ENCODE measurements around the gene CRYGB. TPM values are rescaled to one million over a fixed set of nuclear protein-coding genes. Genes with fewer than 3 reads are reported as not detected.

The CRYGB gene
- total RNA-seq, 1 donor: not detected

DNA sequence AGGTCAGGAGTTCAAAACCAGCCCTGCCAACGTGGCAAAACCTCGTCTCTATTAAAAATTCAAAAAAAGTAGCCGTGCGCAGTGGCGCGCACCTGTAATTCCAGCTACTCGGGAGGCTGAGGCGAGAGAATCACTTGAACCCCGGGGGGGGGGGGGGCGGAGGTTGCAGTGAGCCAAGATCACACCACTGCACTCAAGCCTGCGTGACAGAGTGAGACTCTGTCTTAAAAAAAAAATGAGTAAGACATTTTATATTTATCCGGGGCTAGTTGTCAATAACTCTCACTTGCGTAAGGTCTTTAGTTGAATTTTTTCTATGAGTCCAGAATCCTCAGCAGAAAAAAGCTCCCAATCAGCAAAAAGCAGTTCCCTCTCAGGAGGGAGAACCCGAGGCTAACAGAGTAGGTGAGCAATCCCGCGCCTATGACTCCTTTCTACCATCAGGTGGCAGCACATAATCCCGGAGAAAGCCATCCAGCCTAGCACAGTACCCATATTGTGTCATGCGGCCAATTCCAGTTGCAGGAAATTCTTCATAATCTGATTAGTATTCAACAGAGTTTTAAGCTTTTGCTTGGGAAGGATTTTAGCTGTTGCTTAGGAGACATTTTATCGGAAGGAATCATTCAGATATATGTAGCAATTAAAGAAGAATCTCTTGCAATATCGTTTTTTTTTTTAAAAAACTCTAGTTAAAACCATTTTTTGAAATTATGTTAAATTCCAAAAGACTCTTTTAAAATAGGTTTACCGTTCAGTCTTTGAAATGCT lies 29.3 kb upstream of the CRYGB start:
- no peak overlapping the region for H3K4me3 ChIP-seq (ENCODE audit: low read depth, low read length)
- TF ChIP-seq, protein P1, sequence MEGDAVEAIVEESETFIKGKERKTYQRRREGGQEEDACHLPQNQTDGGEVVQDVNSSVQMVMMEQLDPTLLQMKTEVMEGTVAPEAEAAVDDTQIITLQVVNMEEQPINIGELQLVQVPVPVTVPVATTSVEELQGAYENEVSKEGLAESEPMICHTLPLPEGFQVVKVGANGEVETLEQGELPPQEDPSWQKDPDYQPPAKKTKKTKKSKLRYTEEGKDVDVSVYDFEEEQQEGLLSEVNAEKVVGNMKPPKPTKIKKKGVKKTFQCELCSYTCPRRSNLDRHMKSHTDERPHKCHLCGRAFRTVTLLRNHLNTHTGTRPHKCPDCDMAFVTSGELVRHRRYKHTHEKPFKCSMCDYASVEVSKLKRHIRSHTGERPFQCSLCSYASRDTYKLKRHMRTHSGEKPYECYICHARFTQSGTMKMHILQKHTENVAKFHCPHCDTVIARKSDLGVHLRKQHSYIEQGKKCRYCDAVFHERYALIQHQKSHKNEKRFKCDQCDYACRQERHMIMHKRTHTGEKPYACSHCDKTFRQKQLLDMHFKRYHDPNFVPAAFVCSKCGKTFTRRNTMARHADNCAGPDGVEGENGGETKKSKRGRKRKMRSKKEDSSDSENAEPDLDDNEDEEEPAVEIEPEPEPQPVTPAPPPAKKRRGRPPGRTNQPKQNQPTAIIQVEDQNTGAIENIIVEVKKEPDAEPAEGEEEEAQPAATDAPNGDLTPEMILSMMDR (IDR thresholded peaks at IDR 0.05; ENCODE audit: insufficient read depth, low read length): peak; percentile 95
- DNase-seq (ENCODE audit: low read depth): peak; percentile 88

GRCh38 chr2:208174144-208174543 lies 28.2 kb upstream of the CRYGB start:
- TF ChIP-seq, protein P1 (IDR thresholded peaks at IDR 0.05; ENCODE audit: insufficient read depth, low read length): no peak
- no peak overlapping the region for H3K4me3 ChIP-seq (ENCODE audit: low read depth, low read length)

GRCh38 chr2:208172125-208172524 lies 26.2 kb upstream of the CRYGB start:
- DNase-seq (ENCODE audit: low read depth): no peak
- H3K4me3 ChIP-seq (ENCODE audit: low read depth, low read length): no peak overlapping the region
- TF ChIP-seq, protein P1 (IDR thresholded peaks at IDR 0.05; ENCODE audit: insufficient read depth, low read length): no peak

More at GRCh38 chr2:208174144-208174543, 28.2 kb upstream of the CRYGB start:
- no peak for DNase-seq (ENCODE audit: low read depth)

DNA sequence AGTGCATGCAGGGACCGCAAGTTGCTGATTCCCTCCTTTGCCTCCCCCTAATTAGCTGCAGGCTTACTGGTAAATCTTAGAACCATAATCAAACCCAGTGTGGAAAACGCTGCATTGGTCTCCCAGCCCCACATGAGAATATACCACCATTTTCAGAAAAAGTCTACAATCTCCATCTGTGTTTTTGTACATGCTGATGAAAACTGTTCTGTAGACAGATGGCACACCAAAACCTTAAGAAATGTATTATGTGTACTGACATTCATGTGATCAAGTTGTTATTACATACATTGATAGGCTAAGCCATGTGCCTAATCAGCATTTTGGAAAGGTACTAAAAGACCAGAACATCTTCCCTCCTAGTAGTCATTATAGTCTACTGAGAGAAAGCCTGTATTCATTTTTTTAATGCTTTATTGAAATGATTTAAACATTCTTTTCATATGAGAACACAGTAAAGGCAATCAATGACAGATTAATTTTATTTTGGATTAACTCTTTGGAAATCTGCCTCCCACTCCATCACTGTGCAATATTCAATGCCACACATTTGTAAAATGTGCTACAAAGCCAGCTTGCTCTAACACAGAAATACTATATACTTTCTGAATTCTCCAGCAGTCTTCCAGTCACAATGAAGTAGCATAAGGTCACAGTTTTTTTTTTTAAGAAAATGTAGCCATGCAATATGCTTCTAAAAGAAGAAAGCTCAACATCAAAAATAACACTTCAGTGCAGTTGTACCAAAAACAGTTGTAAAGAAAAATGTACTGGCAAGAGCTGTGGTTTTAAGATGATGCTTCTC lies 19.2 kb upstream of the CRYGB start:
- DNase-seq (ENCODE audit: low read depth): no peak
- H3K4me3 ChIP-seq (ENCODE audit: low read depth, low read length): no peak overlapping the region
- TF ChIP-seq, protein P1 (IDR thresholded peaks at IDR 0.05; ENCODE audit: insufficient read depth, low read length): no peak

- TF ChIP-seq, protein P1 (IDR thresholded peaks at IDR 0.05; ENCODE audit: insufficient read depth, low read length): no peak
- no peak within 1 kb of the TSS for H3K4me3 ChIP-seq (ENCODE audit: low read depth, low read length)
- no peak for DNase-seq (ENCODE audit: low read depth)
Observed at GRCh38 chr2:208163489-208163888, 17.5 kb upstream of the CRYGB start, which contains the start of gene CRYGA. Gene CRYGA, minus strand, starts transcription at chr2:208163589. Its CDS starts 33 bp downstream, at chr2:208163556.

DNA sequence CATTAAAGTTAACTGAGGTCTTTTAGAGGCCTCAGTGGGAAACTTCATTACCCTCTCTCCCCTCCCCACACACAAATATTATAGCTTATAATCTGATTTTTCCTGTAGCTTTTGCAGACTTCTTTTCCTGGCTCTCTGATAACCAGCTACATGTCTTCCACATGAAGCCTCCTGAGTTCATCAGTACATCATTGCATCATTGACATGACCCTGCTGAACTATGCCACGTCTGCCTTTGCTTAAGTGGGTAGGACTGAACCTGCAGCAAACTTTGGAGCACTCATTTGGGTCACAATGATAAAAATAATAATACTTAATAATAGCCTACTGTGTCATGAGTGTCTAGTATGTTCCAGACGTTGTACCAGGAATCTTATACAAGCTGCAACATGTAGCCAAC lies 10.5 kb upstream of the CRYGB start:
- TF ChIP-seq, protein P1 (IDR thresholded peaks at IDR 0.05; ENCODE audit: insufficient read depth, low read length): no peak
- H3K4me3 ChIP-seq (ENCODE audit: low read depth, low read length): no peak overlapping the region
- DNase-seq (ENCODE audit: low read depth): no peak

Data from fibroblast of the aortic adventitia (primary cell).